DMS153 (cell line): ENCODE measurements around the gene OLFML3.
"Not testable (repeated sequence)": the region's sequence is repeated elsewhere in the genome, so short reads cannot be mapped to it uniquely, and the experiment has no call there.

Source experiments
- DNase-seq: peaks from one replicate; lab custom pipeline; 2025; lab: John Stamatoyannopoulos, UW

OLFML3 gene

GRCh38 chr1:113991467-113991997 lies 12.3 kb downstream of the OLFML3 start:
- no peak for DNase-seq

GRCh38 chr1:113993072-113993471 lies 13.8 kb downstream of the OLFML3 start:
- DNase-seq, result no peak

- DNase-seq, result no peak
Observed at GRCh38 chr1:113993766-113994165, 14.5 kb downstream of the OLFML3 start.

GRCh38 chr1:113995382-113995781 lies 16.1 kb downstream of the OLFML3 start:
- DNase-seq, result no peak

GRCh38 chr1:113998361-113998760 lies 19.1 kb downstream of the OLFML3 start:
- DNase-seq, result no peak

- DNase-seq, result no peak
Observed at GRCh38 chr1:113999233-113999632, 20.0 kb downstream of the OLFML3 start.

- no peak for DNase-seq
Observed at GRCh38 chr1:113999799-114000198, 20.5 kb downstream of the OLFML3 start.

GRCh38 chr1:114000406-114000805 lies 21.1 kb downstream of the OLFML3 start:
- no peak for DNase-seq

GRCh38 chr1:114002492-114003239 lies 23.4 kb downstream of the OLFML3 start:
- no peak for DNase-seq

GRCh38 chr1:114003431-114003830 lies 24.2 kb downstream of the OLFML3 start:
- no peak for DNase-seq

GRCh38 chr1:114006825-114007224 lies 27.6 kb downstream of the OLFML3 start:
- not testable (repeated sequence) for DNase-seq

- no peak for DNase-seq
Observed at GRCh38 chr1:114008480-114008941, 29.2 kb downstream of the OLFML3 start.

GRCh38 chr1:114008993-114009392 lies 29.7 kb downstream of the OLFML3 start:
- DNase-seq, result no peak

- DNase-seq, result no peak
Observed at GRCh38 chr1:114009393-114009792, 30.1 kb downstream of the OLFML3 start.

- no peak for DNase-seq
Observed at GRCh38 chr1:114010433-114011184, 31.3 kb downstream of the OLFML3 start.

- DNase-seq, result no peak
Observed at GRCh38 chr1:114011796-114012195, 32.5 kb downstream of the OLFML3 start.

GRCh38 chr1:114015075-114015474 lies 35.8 kb downstream of the OLFML3 start:
- DNase-seq, result no peak

- DNase-seq, result not testable (repeated sequence)
Observed at GRCh38 chr1:114019724-114020123, 40.5 kb downstream of the OLFML3 start.

GRCh38 chr1:114021665-114022099 lies 42.4 kb downstream of the OLFML3 start:
- no peak for DNase-seq

- no peak for DNase-seq
Observed at GRCh38 chr1:114022877-114023276, 43.6 kb downstream of the OLFML3 start.

- no peak for DNase-seq
Observed at GRCh38 chr1:114023377-114023776, 44.1 kb downstream of the OLFML3 start.

- no peak for DNase-seq
Observed at GRCh38 chr1:114024049-114024448, 44.8 kb downstream of the OLFML3 start.
